Hepatocyte (in vitro differentiated cells): Measurements from ENCODE around the gene SLC48A1.

ENCODE experiments used
- EZH2phosphoT487 ChIP-seq: fragments of 200-600 bp; sonication (generic); IDR thresholded peaks from one replicate; pipeline ENCODE4 v1.6.1; 2018; ENCODE audit warnings: antibody characterized with exemption, mild to moderate bottlenecking, low read depth, moderate library complexity; ENCODE audit not compliant: unreplicated experiment, severe bottlenecking
- TF ChIP-seq, protein P1 (sequence below): fragments of 200-600 bp; sonication (generic); IDR thresholded peaks from 2 replicates; pipeline ENCODE4 v1.5.1; 2016; ENCODE audit warnings: antibody characterized with exemption, mild to moderate bottlenecking; ENCODE audit not compliant: poor library complexity

DNA sequence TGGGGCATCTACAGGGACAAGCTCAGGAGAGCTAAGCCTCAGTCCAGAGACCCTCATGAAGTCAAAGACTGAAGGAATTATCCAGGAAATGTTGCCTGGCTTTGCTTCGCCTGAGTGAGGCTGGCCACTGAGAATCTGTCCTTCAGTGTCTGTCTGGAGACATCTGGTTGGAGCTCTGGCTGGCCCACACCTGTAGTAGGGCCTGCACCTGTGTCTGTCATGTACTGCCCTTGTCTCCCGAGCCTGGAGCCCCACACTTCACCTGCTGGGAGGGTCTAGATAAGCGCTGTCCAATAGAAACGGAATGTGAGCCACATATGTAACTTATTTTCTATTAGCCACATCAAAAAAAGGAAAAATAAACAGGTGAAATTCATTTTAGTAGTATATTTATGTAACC is 56.5 kb downstream of the SLC48A1 start:
- TF ChIP-seq, protein P1, sequence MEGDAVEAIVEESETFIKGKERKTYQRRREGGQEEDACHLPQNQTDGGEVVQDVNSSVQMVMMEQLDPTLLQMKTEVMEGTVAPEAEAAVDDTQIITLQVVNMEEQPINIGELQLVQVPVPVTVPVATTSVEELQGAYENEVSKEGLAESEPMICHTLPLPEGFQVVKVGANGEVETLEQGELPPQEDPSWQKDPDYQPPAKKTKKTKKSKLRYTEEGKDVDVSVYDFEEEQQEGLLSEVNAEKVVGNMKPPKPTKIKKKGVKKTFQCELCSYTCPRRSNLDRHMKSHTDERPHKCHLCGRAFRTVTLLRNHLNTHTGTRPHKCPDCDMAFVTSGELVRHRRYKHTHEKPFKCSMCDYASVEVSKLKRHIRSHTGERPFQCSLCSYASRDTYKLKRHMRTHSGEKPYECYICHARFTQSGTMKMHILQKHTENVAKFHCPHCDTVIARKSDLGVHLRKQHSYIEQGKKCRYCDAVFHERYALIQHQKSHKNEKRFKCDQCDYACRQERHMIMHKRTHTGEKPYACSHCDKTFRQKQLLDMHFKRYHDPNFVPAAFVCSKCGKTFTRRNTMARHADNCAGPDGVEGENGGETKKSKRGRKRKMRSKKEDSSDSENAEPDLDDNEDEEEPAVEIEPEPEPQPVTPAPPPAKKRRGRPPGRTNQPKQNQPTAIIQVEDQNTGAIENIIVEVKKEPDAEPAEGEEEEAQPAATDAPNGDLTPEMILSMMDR = no peak
- TF ChIP-seq EZH2phosphoT487 = no peak
